Upper lobe of right lung (tissue), 1 donor: ENCODE results near the gene MANBA. TPM values are rescaled to one million over a fixed set of nuclear protein-coding genes. Genes with fewer than 3 reads are reported as not detected.
"Not testable (repeated sequence)": the region's sequence is repeated elsewhere in the genome, so short reads cannot be mapped to it uniquely, and the experiment has no call there.

ENCODE experiments used
- ATAC-seq: fragments of 200-7000 bp; cut with Tn5 transposase; one replicate; pipeline ENCODE4 v1.9.1; 2020; ENCODE audit warnings: mild to moderate bottlenecking, moderate library complexity
- DNase-seq: peaks from one replicate; pipeline ENCODE4 v3.0.0-alpha.2; 2020
- H3K27ac ChIP-seq: fragments of 200-600 bp; one replicate; pipeline ENCODE4 v1.8.0; 2022
- H3K27me3 ChIP-seq: fragments of 200-600 bp; one replicate; pipeline ENCODE4 v1.8.0; 2022; ENCODE audit warnings: mild to moderate bottlenecking
- H3K36me3 ChIP-seq: fragments of 200-600 bp; one replicate; pipeline ENCODE4 v1.8.0; 2022
- H3K4me1 ChIP-seq: fragments of 200-600 bp; one replicate; pipeline ENCODE4 v1.8.0; 2022
- H3K4me3 ChIP-seq: fragments of 200-600 bp; one replicate; pipeline ENCODE4 v1.8.0; 2022; ENCODE audit warnings: mild to moderate bottlenecking
- H3K9me3 ChIP-seq: fragments of 200-600 bp; one replicate; pipeline ENCODE4 v1.8.0; 2022
- CTCF ChIP-seq: fragments of 200-600 bp; IDR thresholded peaks from one replicate; pipeline ENCODE4 v1.8.0; 2022; ENCODE audit warnings: antibody characterized with exemption
- intact Hi-C: fragments of 100-400 bp; cut with DNase I; formaldehyde crosslinking; loops from one replicate; pipeline ENCODE4 v1.11.0; 2022
- total RNA-seq: library from RNA; stranded (reverse); fragmentation: NEBNext Ultra II Directional; extraction: Animal tissue kit (Norgen Biotek cat#: 25700); gene quantifications from one replicate; pipeline ENCODE4 v1.2.1, GENCODE V29; 2021
- donor health status: DM: no; HTN: yes; CAD: no; lungs with severe emphysema.

The MANBA gene
- total RNA-seq, 1 donor from 2014 or later, result 56.0 TPM

GRCh38 chr4:102715057-102715456 is 45.7 kb downstream of the MANBA start:
- no peaks in the 10 kb centered on the region for H3K9me3 ChIP-seq
- peaks cover 6% of the 10 kb centered on the region for H3K4me1 ChIP-seq
- DNase-seq (no peak), ATAC-seq (peak; percentile 50)
- no peak overlapping the region for H3K27ac ChIP-seq
- H3K4me3 ChIP-seq, result no peak overlapping the region
- H3K27me3 ChIP-seq, result no peaks in the 10 kb centered on the region
- peak; percentile 12 for TF ChIP-seq CTCF
- peaks cover 17% of the 10 kb centered on the region for H3K36me3 ChIP-seq
- intact Hi-C loops, result no loop called here

GRCh38 chr4:102713774-102714173 is 47.0 kb downstream of the MANBA start:
- peak overlapping the region; percentile 47 for H3K27ac ChIP-seq
- intact Hi-C loops, H3K27me3 ChIP-seq, DNase-seq, H3K36me3 ChIP-seq, H3K9me3 ChIP-seq, H3K4me3 ChIP-seq, H3K4me1 ChIP-seq, ATAC-seq: not testable (repeated sequence)

DNA sequence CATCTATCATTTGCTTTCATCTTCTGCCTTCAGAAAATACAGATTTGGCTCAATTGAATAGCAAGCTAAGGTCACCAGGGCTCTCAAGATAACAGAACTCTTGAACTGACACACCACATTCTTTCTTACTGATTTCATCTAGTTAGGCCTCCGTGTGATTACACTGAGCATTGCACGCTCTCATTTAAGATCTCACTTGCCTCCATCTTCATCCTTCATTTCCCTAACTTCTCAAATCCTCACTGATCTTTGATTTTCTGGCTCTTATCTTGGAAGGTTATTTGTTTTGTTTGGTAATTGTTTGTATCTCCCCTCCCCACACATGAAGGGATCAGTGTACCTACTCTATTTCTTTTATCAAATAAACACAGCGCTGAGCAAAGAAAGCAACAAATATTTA is 47.7 kb downstream of the MANBA start:
- Histone ChIP-seq H3K4me3 (no peak overlapping the region), H3K27ac (peak overlapping the region; percentile 47), H3K27me3 (no peaks in the 10 kb centered on the region), H3K4me1 (peaks cover 6% of the 10 kb centered on the region), H3K36me3 (peaks cover 6% of the 10 kb centered on the region), H3K9me3 (no peaks in the 10 kb centered on the region)
- no peak for TF ChIP-seq CTCF
- intact Hi-C loops, result no loop called here
- no peak for DNase-seq
- peak; percentile 89 for ATAC-seq

GRCh38 chr4:102710986-102711385 is 49.8 kb downstream of the MANBA start:
- ATAC-seq (no peak), DNase-seq (no peak)
- Histone ChIP-seq H3K4me3 (no peak overlapping the region), H3K36me3 (peaks cover 6% of the 10 kb centered on the region), H3K27ac (no peak overlapping the region), H3K9me3 (no peaks in the 10 kb centered on the region), H3K27me3 (no peaks in the 10 kb centered on the region), H3K4me1 (peaks cover 6% of the 10 kb centered on the region)
- intact Hi-C loops, result no loop called here
- no peak for TF ChIP-seq CTCF

- H3K36me3 ChIP-seq, intact Hi-C loops, H3K4me1 ChIP-seq, H3K4me3 ChIP-seq, DNase-seq, H3K27ac ChIP-seq, ATAC-seq, H3K27me3 ChIP-seq, H3K9me3 ChIP-seq: not testable (repeated sequence)
Observed at GRCh38 chr4:102709060-102709459, 51.7 kb downstream of the MANBA start.

GRCh38 chr4:102707150-102707549 is 53.6 kb downstream of the MANBA start:
- Histone ChIP-seq H3K27ac (no peak overlapping the region), H3K4me1 (no peaks in the 10 kb centered on the region), H3K27me3 (no peaks in the 10 kb centered on the region), H3K4me3 (no peak overlapping the region), H3K9me3 (no peaks in the 10 kb centered on the region), H3K36me3 (no peaks in the 10 kb centered on the region)
- ATAC-seq, result no peak
- no peak for TF ChIP-seq CTCF
- no peak for DNase-seq
- intact Hi-C loops, result no loop called here

GRCh38 chr4:102705391-102705935 is 55.3 kb downstream of the MANBA start:
- Histone ChIP-seq H3K27me3 (no peaks in the 10 kb centered on the region), H3K36me3 (no peaks in the 10 kb centered on the region), H3K9me3 (no peaks in the 10 kb centered on the region), H3K4me3 (no peak overlapping the region), H3K4me1 (no peaks in the 10 kb centered on the region), H3K27ac (no peak overlapping the region)
- TF ChIP-seq CTCF, result no peak
- intact Hi-C loops, result no loop called here
- ATAC-seq (peak; percentile 24), DNase-seq (no peak)
